ENCODE data around the gene PHLPP1.

PHLPP1 gene

GRCh38 chr18:63002305-63002704 lies 287.0 kb downstream of the PHLPP1 start:
- TF ChIP-seq EZH2phosphoT487 (conservative IDR thresholded peaks at IDR 0.05; ENCODE audit: low read length), result no peak
- no peak for TF ChIP-seq CTCF (IDR thresholded peaks at IDR 0.05; ENCODE audit: insufficient read depth, low read length, poor library complexity, severe bottlenecking)
- no peaks in the 10 kb centered on the region for H3K36me3 ChIP-seq (ENCODE audit: low read length)
- no peak overlapping the region for H3K4me3 ChIP-seq (ENCODE audit: insufficient read depth, low read length, poor library complexity, severe bottlenecking)
- no peaks in the 10 kb centered on the region for H3K79me2 ChIP-seq (ENCODE audit: insufficient read depth, low read length)
- no peaks in the 10 kb centered on the region for H3K9me2 ChIP-seq (replicated peaks; ENCODE audit: insufficient read depth, low read length)
- H3F3A ChIP-seq (ENCODE audit: insufficient read depth), result no peaks in the 10 kb centered on the region
- H3K27me3 ChIP-seq (ENCODE audit: low read length), result no peaks in the 10 kb centered on the region
- no peak overlapping the region for H2AFZ ChIP-seq (ENCODE audit: low read depth, low read length, severe bottlenecking)
- no peak overlapping the region for H3K9ac ChIP-seq (ENCODE audit: low read length)
- H3K27ac ChIP-seq (ENCODE audit: low read depth, low read length), result no peak overlapping the region
- H3K4me2 ChIP-seq (ENCODE audit: low read depth, low read length, poor library complexity, severe bottlenecking), result no peak overlapping the region
- no peaks in the 10 kb centered on the region for H3K9me3 ChIP-seq (ENCODE audit: insufficient read depth, low read length)
- H4K20me1 ChIP-seq (ENCODE audit: low read depth, low read length), result no peaks in the 10 kb centered on the region

- Histone ChIP-seq H3K27me3 (ENCODE audit: low read length) (no peaks in the 10 kb centered on the region), H3K36me3 (ENCODE audit: low read length) (no peaks in the 10 kb centered on the region), H3K9me2 (replicated peaks; ENCODE audit: insufficient read depth, low read length) (no peaks in the 10 kb centered on the region), H3K4me3 (ENCODE audit: insufficient read depth, low read length, poor library complexity, severe bottlenecking) (no peak overlapping the region), H3K9me3 (ENCODE audit: insufficient read depth, low read length) (no peaks in the 10 kb centered on the region), H4K20me1 (ENCODE audit: low read depth, low read length) (no peaks in the 10 kb centered on the region), H2AFZ (ENCODE audit: low read depth, low read length, severe bottlenecking) (no peak overlapping the region), H3K4me2 (ENCODE audit: low read depth, low read length, poor library complexity, severe bottlenecking) (no peak overlapping the region), H3K9ac (ENCODE audit: low read length) (no peak overlapping the region), H3K27ac (ENCODE audit: low read depth, low read length) (no peak overlapping the region), H3K79me2 (ENCODE audit: insufficient read depth, low read length) (no peaks in the 10 kb centered on the region), H3F3A (ENCODE audit: insufficient read depth) (no peaks in the 10 kb centered on the region)
- no peak for TF ChIP-seq CTCF (IDR thresholded peaks at IDR 0.05; ENCODE audit: insufficient read depth, low read length, poor library complexity, severe bottlenecking)
- TF ChIP-seq EZH2phosphoT487 (conservative IDR thresholded peaks at IDR 0.05; ENCODE audit: low read length), result no peak
Measured at GRCh38 chr18:63002803-63003445, 287.6 kb downstream of the PHLPP1 start.

- Histone ChIP-seq H3K27ac (ENCODE audit: low read depth, low read length) (no peak overlapping the region), H3K4me2 (ENCODE audit: low read depth, low read length, poor library complexity, severe bottlenecking) (no peak overlapping the region), H3K4me3 (ENCODE audit: insufficient read depth, low read length, poor library complexity, severe bottlenecking) (no peak overlapping the region)
Measured at GRCh38 chr18:63003899-63004298, 288.6 kb downstream of the PHLPP1 start.

More at GRCh38 chr18:63003899-63004298, 288.6 kb downstream of the PHLPP1 start:
- Histone ChIP-seq H3K9me3 (ENCODE audit: insufficient read depth, low read length) (no peaks in the 10 kb centered on the region), H3K9me2 (replicated peaks; ENCODE audit: insufficient read depth, low read length) (no peaks in the 10 kb centered on the region), H3K79me2 (ENCODE audit: insufficient read depth, low read length) (no peaks in the 10 kb centered on the region), H3F3A (ENCODE audit: insufficient read depth) (no peaks in the 10 kb centered on the region), H4K20me1 (ENCODE audit: low read depth, low read length) (no peaks in the 10 kb centered on the region), H2AFZ (ENCODE audit: low read depth, low read length, severe bottlenecking) (no peak overlapping the region), H3K9ac (ENCODE audit: low read length) (no peak overlapping the region), H3K36me3 (ENCODE audit: low read length) (no peaks in the 10 kb centered on the region), H3K27me3 (ENCODE audit: low read length) (no peaks in the 10 kb centered on the region)
- TF ChIP-seq CTCF (IDR thresholded peaks at IDR 0.05; ENCODE audit: insufficient read depth, low read length, poor library complexity, severe bottlenecking) (no peak), EZH2phosphoT487 (conservative IDR thresholded peaks at IDR 0.05; ENCODE audit: low read length) (no peak)
